GM21619 (cell line): ENCODE measurements around the gene SH3PXD2A.

ENCODE experiments used
- ATAC-seq: cut with Tn5 transposase; IDR thresholded peaks from one replicate; pipeline ENCODE4 v1.9.1; 2021; ENCODE audit not compliant: unreplicated experiment

Gene SH3PXD2A

GRCh38 chr10:103653581-103654037 lies 201.8 kb downstream of the SH3PXD2A start:
- ATAC-seq: no peak

- ATAC-seq: no peak
Measured at GRCh38 chr10:103652599-103653281, 202.6 kb downstream of the SH3PXD2A start.

GRCh38 chr10:103651783-103652476 lies 203.4 kb downstream of the SH3PXD2A start:
- no peak for ATAC-seq

GRCh38 chr10:103651333-103651732 lies 204.0 kb downstream of the SH3PXD2A start:
- no peak for ATAC-seq

- ATAC-seq: no peak
Measured at GRCh38 chr10:103649654-103650423, 205.5 kb downstream of the SH3PXD2A start.

GRCh38 chr10:103648636-103649532 lies 206.5 kb downstream of the SH3PXD2A start:
- ATAC-seq: no peak

- ATAC-seq: no peak
Measured at GRCh38 chr10:103648251-103648635, 207.1 kb downstream of the SH3PXD2A start.

- no peak for ATAC-seq
Measured at GRCh38 chr10:103646304-103646703, 209.1 kb downstream of the SH3PXD2A start.

- no peak for ATAC-seq
Measured at GRCh38 chr10:103645141-103646054, 210.0 kb downstream of the SH3PXD2A start.

GRCh38 chr10:103643381-103643780 lies 212.0 kb downstream of the SH3PXD2A start:
- ATAC-seq: no peak

GRCh38 chr10:103641326-103641725 lies 214.1 kb downstream of the SH3PXD2A start:
- no peak for ATAC-seq

- ATAC-seq: no peak
Measured at GRCh38 chr10:103640436-103641181, 214.8 kb downstream of the SH3PXD2A start.

GRCh38 chr10:103638948-103639347 lies 216.4 kb downstream of the SH3PXD2A start:
- no peak for ATAC-seq

GRCh38 chr10:103637927-103638557 lies 217.3 kb downstream of the SH3PXD2A start:
- no peak for ATAC-seq

- ATAC-seq: no peak
Measured at GRCh38 chr10:103637011-103637410, 218.4 kb downstream of the SH3PXD2A start.

GRCh38 chr10:103636492-103636891 lies 218.9 kb downstream of the SH3PXD2A start:
- ATAC-seq: no peak

GRCh38 chr10:103635580-103635979 lies 219.8 kb downstream of the SH3PXD2A start:
- ATAC-seq: no peak

- ATAC-seq: no peak
Measured at GRCh38 chr10:103633846-103634245, 221.5 kb downstream of the SH3PXD2A start.
